GM19438 (cell line): ENCODE data around the gene EIF5A.

Experiments used
- ATAC-seq: cut with Tn5 transposase; IDR thresholded peaks from one replicate; pipeline ENCODE4 v1.9.1; 2021; ENCODE audit warnings: low read depth; ENCODE audit not compliant: unreplicated experiment

EIF5A gene

DNA sequence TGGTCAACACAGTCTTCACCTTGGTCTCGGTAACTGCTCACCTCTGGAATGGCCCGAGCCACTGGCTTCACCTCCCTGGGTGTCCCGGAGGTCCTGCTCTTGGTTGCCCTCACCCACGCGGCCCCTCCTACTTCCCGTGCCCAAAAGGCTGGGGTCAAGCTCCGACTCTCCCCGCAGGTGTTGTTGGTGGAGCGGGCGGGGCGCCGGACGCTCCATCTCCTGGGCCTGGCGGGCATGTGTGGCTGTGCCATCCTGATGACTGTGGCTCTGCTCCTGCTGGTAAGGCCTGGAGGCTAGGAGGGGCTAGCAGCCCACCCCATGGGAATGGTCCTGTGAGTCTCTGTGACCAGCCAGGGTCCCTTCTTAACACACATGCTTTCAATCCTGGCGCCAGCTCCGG is 22.5 kb upstream of the EIF5A start:
- no peak for ATAC-seq

GRCh38 chr17:7285679-7286078 is 21.7 kb upstream of the EIF5A start:
- ATAC-seq = no peak

GRCh38 chr17:7289256-7290032 is 18.0 kb upstream of the EIF5A start:
- ATAC-seq = no peak

DNA sequence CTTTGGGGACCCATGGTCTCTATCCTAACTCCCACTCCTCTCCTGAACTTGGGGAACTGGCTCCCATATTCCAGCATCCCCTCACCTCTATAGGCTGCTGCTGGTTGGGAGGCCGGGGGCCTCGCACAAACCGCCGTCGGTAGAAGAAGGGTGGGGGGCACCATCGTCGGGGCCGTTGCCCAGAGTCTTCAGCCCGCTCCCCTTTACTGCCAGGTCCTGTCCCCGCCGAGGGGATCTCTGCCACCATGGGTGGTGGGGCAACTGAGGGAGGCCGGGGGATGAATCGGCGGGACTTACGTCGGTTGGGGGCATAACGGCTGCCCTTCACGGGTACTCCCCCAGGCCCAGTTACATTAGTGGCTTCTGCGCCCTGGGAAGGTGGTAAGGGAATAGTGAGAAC is 17.3 kb upstream of the EIF5A start:
- no peak for ATAC-seq

DNA sequence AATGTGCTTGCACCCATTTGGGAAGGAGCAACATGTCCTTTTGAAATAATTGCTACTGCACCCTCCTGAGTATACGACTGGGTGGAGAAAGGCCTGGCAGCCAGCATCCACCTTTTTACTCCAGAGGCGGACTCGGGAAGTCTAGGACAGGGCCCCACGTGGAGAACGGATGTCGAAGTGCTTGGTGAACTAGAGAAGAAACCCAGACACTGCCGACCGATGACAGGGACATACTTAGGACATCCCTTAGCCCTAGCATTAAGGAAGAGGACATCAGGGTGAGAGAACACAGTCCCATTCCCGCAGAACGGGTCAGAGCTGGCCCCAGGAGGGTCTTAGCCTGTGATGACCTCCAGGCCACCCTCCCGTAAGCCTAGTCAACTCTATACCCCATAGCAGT is 16.7 kb upstream of the EIF5A start:
- no peak for ATAC-seq

- no peak for ATAC-seq
These were observed 15.2 kb upstream of the EIF5A start for GRCh38 chr17:7292194-7292593.

- ATAC-seq = no peak
These were observed 14.7 kb upstream of the EIF5A start for GRCh38 chr17:7292729-7293128.

GRCh38 chr17:7293159-7293558 is 14.3 kb upstream of the EIF5A start:
- no peak for ATAC-seq

- no peak for ATAC-seq
These were observed 13.4 kb upstream of the EIF5A start for GRCh38 chr17:7293816-7294613.

GRCh38 chr17:7294614-7295153 is 12.7 kb upstream of the EIF5A start, which contains the start of gene YBX2:
YBX2 (minus strand) TSS chr17:7294639; CDS start chr17:7294500, 139 bp downstream.
- no peak for ATAC-seq

- no peak for ATAC-seq
These were observed 11.9 kb upstream of the EIF5A start for GRCh38 chr17:7295230-7296180.

DNA sequence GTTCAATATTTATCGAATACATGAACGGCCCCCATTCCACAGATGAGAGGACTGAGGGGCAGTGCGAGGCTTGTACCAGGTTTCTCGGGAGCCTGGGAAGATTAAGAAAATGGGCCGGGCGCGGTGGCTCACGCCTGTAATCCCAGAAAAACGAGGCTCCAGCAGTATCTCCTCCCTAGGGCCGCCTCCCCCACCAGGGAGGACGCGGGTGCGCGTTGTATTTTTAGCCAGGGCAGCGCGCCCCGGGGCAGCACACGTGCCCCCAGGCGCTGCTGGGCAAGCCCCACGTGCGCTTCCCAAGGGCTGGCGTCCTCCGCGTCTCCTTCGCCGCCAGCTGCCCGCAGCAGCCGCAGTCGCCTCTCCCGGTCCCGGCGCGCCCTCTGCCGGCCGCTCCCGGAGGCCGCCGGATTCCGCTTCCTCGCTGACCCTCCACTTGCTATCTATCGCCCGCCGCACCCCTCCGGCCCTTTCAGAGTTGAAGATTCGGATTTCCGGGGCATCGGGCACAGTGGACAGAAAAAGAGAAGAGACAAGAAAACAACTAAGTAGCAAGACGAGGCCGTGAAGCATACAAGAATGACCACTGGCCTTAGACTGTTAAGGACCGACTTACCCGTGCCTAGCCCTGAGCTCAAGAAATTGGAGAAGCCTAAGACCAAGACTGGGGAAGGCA is 11.1 kb upstream of the EIF5A start:
- no peak for ATAC-seq

DNA sequence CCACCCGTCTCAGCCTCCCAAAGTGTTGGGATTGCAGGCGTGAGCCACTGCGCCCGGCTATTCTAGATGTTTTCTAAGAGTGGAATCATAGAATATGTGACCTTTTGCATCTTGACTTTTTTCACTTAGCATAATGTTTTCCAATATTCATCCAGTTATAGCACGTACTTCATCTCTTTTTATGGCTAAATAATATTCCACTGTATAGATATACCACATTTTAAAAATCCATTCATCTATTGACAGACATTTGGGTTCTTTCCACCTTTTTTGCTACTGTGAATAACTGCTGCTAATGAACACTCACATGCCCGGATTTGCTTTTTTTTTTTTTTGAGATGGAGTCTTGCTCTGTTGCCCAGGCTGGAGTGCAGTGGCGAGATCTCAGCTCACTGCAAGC is 3.2 kb upstream of the EIF5A start:
- ATAC-seq = no peak

GRCh38 chr17:7307686-7308624 is 527 bp downstream of the EIF5A start:
- ATAC-seq = no peak

- ATAC-seq = no peak
These were observed 1.4 kb downstream of the EIF5A start for GRCh38 chr17:7308625-7309433.

DNA sequence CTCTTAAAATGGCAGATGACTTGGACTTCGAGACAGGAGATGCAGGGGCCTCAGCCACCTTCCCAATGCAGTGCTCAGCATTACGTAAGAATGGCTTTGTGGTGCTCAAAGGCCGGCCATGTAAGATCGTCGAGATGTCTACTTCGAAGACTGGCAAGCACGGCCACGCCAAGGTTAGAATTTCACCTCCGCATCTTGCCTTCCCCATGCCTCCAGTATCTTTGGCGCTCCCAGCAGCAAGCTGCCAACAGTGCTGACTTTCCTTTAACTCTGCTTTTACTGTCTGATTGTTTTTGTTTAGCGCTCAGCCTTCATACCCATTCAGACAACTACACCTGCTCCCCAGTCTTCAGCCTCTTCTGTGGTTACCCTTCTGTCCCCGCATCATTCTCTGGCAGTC is 2.2 kb downstream of the EIF5A start:
- ATAC-seq = no peak

GRCh38 chr17:7311110-7311705 is 3.8 kb downstream of the EIF5A start:
- ATAC-seq = no peak
